GM12874 (cell line): ENCODE results near the gene ROBO2.

Source experiments
- CTCF ChIP-seq: IDR thresholded peaks from 2 replicates; pipeline ENCODE4 v1.5.1; 2011; ENCODE audit warnings: low read depth, mild to moderate bottlenecking, control low read depth, low read length, moderate library complexity; ENCODE audit not compliant: insufficient read depth

ROBO2 gene

GRCh38 chr3:77041811-77042210 is 1.9 kb downstream of the ROBO2 start:
- no peak for TF ChIP-seq CTCF

- no peak for TF ChIP-seq CTCF
Observed at GRCh38 chr3:77042343-77042742, 2.4 kb downstream of the ROBO2 start.

- no peak for TF ChIP-seq CTCF
Observed at GRCh38 chr3:77042882-77043281, 3.0 kb downstream of the ROBO2 start.

GRCh38 chr3:77045686-77046085 is 5.8 kb downstream of the ROBO2 start:
- TF ChIP-seq CTCF: no peak

- TF ChIP-seq CTCF: no peak
Observed at GRCh38 chr3:77048186-77048585, 8.3 kb downstream of the ROBO2 start.

- no peak for TF ChIP-seq CTCF
Observed at GRCh38 chr3:77051591-77051990, 11.7 kb downstream of the ROBO2 start.

- TF ChIP-seq CTCF: no peak
Observed at GRCh38 chr3:77052051-77052501, 12.2 kb downstream of the ROBO2 start.
